Lung (tissue), 12 donors: ENCODE measurements around the gene PHLPP1. TPM values are rescaled to one million over a fixed set of nuclear protein-coding genes. Genes with fewer than 3 reads are reported as not detected.

Source experiments
- ATAC-seq: fragments of 200-7000 bp; cut with Tn5 transposase; one replicate; pipeline ENCODE4 v1.9.1; 2020; ENCODE audit warnings: moderate number of reproducible peaks; ENCODE audit not compliant: insufficient read depth, low FRiP score
- DNase-seq, 3 donors: peaks; one replicate each; pipeline ENCODE4 v3.0.0-alpha.2; 2013 to 2017
- H3K27ac ChIP-seq, 2 donors: one replicate each; pipeline ENCODE4 v1.5.1; 2013; ENCODE audit warnings: mild to moderate bottlenecking in 2 of 2, moderate library complexity in 2 of 2, control low read depth in 1 of 2, inconsistent platforms in 1 of 2, low read depth in 1 of 2, low read length in 1 of 2
- H3K27me3 ChIP-seq, 3 donors: one replicate each; pipeline ENCODE4 v1.5.1; 2013; ENCODE audit warnings: low read length in 2 of 3; ENCODE audit not compliant: control insufficient read depth in 3 of 3, insufficient read depth in 3 of 3
- H3K36me3 ChIP-seq, 4 donors: one replicate each; pipeline ENCODE4 v1.5.1; 2013; ENCODE audit warnings: low read length in 4 of 4, mild to moderate bottlenecking in 1 of 4, moderate library complexity in 1 of 4; ENCODE audit not compliant: control insufficient read depth in 4 of 4, insufficient read depth in 4 of 4
- H3K4me1 ChIP-seq, 5 donors: one replicate each; pipeline ENCODE4 v1.5.1; 2013; ENCODE audit warnings: low read length in 5 of 5, mild to moderate bottlenecking in 2 of 5, moderate library complexity in 1 of 5; ENCODE audit not compliant: control insufficient read depth in 5 of 5, insufficient read depth in 5 of 5
- H3K4me3 ChIP-seq: one replicate; pipeline ENCODE4 v1.5.1; 2013; ENCODE audit warnings: mild to moderate bottlenecking, control low read depth, moderate library complexity
- H3K9ac ChIP-seq, 2 donors: one replicate each; pipeline ENCODE4 v1.5.1; 2013; ENCODE audit warnings: low read length in 2 of 2, control low read depth in 1 of 2; ENCODE audit not compliant: insufficient read depth in 1 of 2
- H3K9me3 ChIP-seq, 4 donors: one replicate each; pipeline ENCODE4 v1.5.1; 2013; ENCODE audit warnings: low read length in 3 of 4, mild to moderate bottlenecking in 1 of 4, moderate library complexity in 1 of 4; ENCODE audit not compliant: control insufficient read depth in 4 of 4, insufficient read depth in 3 of 4
- WGBS, 2 donors: extraction: QIAGEN DNeasy Blood & Tissue Kit; methylation state at CpG; one replicate each; pipeline ENCODE4 v1.1.7; 2013; 5-methylcytosine and 5-hydroxymethylcytosine counted together
- polyA plus RNA-seq, 2 donors: library from polyadenylated mRNA; stranded (reverse); fragments of 200-250 nt; gene quantifications; one replicate each; pipeline ENCODE4 v1.2.1, GENCODE V29; 2013
- total RNA-seq, 2 donors: library from RNA; depleted of rRNA in 1 of 2; stranded (reverse); fragments of >200 nt in 1 of 2; gene quantifications; one replicate each; pipeline ENCODE4 v1.2.1, GENCODE V29; 2014 to 2021
- TF ChIP-seq, protein P1 (sequence below): IDR thresholded peaks from 2 replicates; pipeline ENCODE4 v1.5.1; 2012; ENCODE audit warnings: mild to moderate bottlenecking; ENCODE audit errors: control extremely low read depth, extremely low read depth
- donor health status: control.
- donor health status: control.
- donor health status: Bipolar disorder and iron deficiency.
- donor health status: healthy.
- donor health status: DM: yes; HTN: yes; CAD: no.

The PHLPP1 gene
- total and polyA plus RNA-seq, 4 donors: 2.3 to 29.2 (median 7.9) TPM

DNA sequence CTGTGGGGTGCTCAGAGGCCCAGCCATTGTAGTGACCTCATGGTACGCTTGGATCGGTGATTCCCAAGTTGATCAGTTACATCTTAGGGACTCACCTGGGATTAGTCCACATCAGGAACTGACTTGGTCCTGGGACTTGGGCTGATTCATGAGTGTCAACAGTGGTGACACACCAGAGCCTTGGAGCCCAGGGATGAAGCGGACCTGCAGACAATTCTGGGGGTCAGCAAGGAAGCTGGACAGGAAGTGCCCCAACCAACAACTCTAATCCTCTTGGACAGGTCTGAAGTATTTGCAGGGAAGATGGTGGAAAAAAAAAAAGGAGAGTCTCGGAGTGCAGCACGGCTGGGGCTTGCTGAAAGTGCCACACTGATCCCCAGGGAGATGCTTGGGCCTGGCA lies 288.6 kb downstream of the PHLPP1 start:
- 93 to 96% methylated on average over 5 of the region's 5 CpGs for WGBS, 2 donors
- TF ChIP-seq, protein P1, sequence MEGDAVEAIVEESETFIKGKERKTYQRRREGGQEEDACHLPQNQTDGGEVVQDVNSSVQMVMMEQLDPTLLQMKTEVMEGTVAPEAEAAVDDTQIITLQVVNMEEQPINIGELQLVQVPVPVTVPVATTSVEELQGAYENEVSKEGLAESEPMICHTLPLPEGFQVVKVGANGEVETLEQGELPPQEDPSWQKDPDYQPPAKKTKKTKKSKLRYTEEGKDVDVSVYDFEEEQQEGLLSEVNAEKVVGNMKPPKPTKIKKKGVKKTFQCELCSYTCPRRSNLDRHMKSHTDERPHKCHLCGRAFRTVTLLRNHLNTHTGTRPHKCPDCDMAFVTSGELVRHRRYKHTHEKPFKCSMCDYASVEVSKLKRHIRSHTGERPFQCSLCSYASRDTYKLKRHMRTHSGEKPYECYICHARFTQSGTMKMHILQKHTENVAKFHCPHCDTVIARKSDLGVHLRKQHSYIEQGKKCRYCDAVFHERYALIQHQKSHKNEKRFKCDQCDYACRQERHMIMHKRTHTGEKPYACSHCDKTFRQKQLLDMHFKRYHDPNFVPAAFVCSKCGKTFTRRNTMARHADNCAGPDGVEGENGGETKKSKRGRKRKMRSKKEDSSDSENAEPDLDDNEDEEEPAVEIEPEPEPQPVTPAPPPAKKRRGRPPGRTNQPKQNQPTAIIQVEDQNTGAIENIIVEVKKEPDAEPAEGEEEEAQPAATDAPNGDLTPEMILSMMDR: no peak
- Histone ChIP-seq H3K36me3 (no peaks in the 10 kb centered on the region), H3K9ac (no peak overlapping the region), H3K27me3 (no peaks in the 10 kb centered on the region), H3K4me1 (peaks cover 0 to 5% (median 0%) of the 10 kb centered on the region in 5 donors), H3K27ac (no peak overlapping the region), H3K4me3 (no peak overlapping the region), H3K9me3 (no peaks in the 10 kb centered on the region)
- DNase-seq (no peak), ATAC-seq (no peak)

DNA sequence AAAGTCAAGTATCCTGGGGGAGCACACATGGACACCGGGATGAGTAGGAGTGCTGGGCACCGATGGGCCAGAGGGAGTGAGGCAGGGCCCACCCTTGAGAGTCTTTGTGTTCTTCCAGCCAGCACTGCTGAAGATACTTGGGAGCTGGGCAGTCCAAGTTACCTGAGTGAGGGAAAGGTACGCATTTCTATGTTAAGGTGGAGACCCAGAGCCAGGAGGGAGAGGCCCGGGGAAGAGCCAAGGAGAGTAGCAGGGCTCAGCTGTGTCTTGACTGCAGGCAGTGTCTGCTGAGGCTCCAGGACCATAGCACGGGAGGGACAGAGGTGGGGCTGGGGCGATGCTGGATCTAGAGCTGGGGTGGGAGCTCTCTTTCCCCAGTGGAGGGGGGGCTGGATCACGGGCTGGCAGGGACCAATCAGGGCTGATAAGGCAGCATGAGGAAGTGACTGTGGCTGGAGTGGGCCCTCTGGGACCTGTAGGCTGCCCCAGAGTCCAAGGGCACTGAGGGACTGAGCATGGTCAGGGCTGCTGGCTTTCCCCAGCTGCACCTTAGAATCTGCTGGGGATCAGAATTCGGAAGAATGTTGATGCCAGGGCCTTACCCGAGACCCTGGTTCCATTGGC lies 289.2 kb downstream of the PHLPP1 start:
- TF ChIP-seq, protein P1: no peak
- Histone ChIP-seq H3K9me3 (no peaks in the 10 kb centered on the region), H3K9ac (no peak overlapping the region), H3K4me1 (peaks cover 0 to under 1% (median 0%) of the 10 kb centered on the region in 5 donors), H3K4me3 (no peak overlapping the region), H3K27ac (no peak overlapping the region), H3K27me3 (no peaks in the 10 kb centered on the region), H3K36me3 (no peaks in the 10 kb centered on the region)
- ATAC-seq: no peak
- 90 to 93% methylated on average over 9 of the region's 9 CpGs for WGBS, 2 donors
- DNase-seq: no peak

- ATAC-seq: no peak
- Histone ChIP-seq H3K27me3 (no peaks in the 10 kb centered on the region), H3K9ac (no peak overlapping the region), H3K9me3 (no peaks in the 10 kb centered on the region), H3K27ac (no peak overlapping the region), H3K36me3 (no peaks in the 10 kb centered on the region), H3K4me3 (no peak overlapping the region), H3K4me1 (no peaks in the 10 kb centered on the region)
- TF ChIP-seq, protein P1: no peak
- 92 to 94% methylated on average over 8 of the region's 8 CpGs for whole genome bisulfite sequencing, 2 donors
- DNase-seq: no peak
Measured at GRCh38 chr18:63005306-63005705, 290.0 kb downstream of the PHLPP1 start.

DNA sequence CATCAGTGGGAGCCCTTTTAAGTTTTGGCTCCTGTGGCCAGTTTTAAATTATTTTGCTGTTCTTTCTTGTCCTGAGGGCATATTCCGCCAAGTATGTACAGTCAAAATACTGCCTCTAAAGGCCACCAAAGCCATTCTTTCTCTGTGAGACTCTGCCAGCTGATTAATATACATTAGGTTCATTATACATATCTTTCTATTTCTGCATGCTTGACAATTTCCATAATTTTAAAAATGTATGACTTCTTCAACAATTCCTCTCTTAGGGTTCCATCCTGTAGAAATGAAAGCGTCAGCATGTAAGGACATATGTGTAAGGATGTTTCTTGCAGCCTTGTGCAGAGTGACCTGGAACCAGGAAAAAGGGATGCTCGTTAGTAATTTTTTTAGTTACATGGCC lies 291.9 kb downstream of the PHLPP1 start:
- WGBS, 2 donors: 91 to 98% methylated on average over 3 of the region's 3 CpGs
- H3K9ac ChIP-seq: no peak overlapping the region
- ATAC-seq (no peak), DNase-seq (no peak)
- H3K4me1 ChIP-seq: no peaks in the 10 kb centered on the region
- H3K27ac ChIP-seq: no peak overlapping the region
- H3K36me3 ChIP-seq: no peaks in the 10 kb centered on the region
- no peaks in the 10 kb centered on the region for H3K9me3 ChIP-seq
- TF ChIP-seq, protein P1: no peak
- no peaks in the 10 kb centered on the region for H3K27me3 ChIP-seq
- H3K4me3 ChIP-seq: no peak overlapping the region
